HG03159 (cell line): ENCODE measurements around the gene OR10A4.
"Not testable (repeated sequence)": the region's sequence is repeated elsewhere in the genome, so short reads cannot be mapped to it uniquely, and the experiment has no call there.

Experiments
- ATAC-seq: cut with Tn5 transposase; IDR thresholded peaks from one replicate; pipeline ENCODE4 v1.9.1; 2021; ENCODE audit warnings: mild to moderate bottlenecking, moderate library complexity; ENCODE audit not compliant: unreplicated experiment

Gene OR10A4

GRCh38 chr11:6876325-6876724 is at the start of gene OR10A4:
OR10A4 (plus strand) TSS chr11:6876625; CDS start chr11:6876648, 23 bp downstream.
- no peak for ATAC-seq

GRCh38 chr11:6828103-6828502 is 48.3 kb upstream of the OR10A4 start:
- no peak for ATAC-seq

GRCh38 chr11:6833356-6833755 is 43.1 kb upstream of the OR10A4 start:
- no peak for ATAC-seq

- ATAC-seq, result no peak
Observed at GRCh38 chr11:6834021-6834420, 42.4 kb upstream of the OR10A4 start.

GRCh38 chr11:6841694-6842093 is 34.7 kb upstream of the OR10A4 start:
- no peak for ATAC-seq

GRCh38 chr11:6843670-6844069 is 32.8 kb upstream of the OR10A4 start:
- no peak for ATAC-seq

GRCh38 chr11:6844356-6844755 is 32.1 kb upstream of the OR10A4 start:
- ATAC-seq, result no peak

GRCh38 chr11:6845383-6845782 is 31.0 kb upstream of the OR10A4 start, which contains the start of gene OR10A5:
OR10A5 (plus strand) TSS chr11:6845683; CDS start chr11:6845683, 0 bp downstream.
- no peak for ATAC-seq

- no peak for ATAC-seq
Observed at GRCh38 chr11:6850526-6850925, 25.9 kb upstream of the OR10A4 start.

- ATAC-seq, result not testable (repeated sequence)
Observed at GRCh38 chr11:6854801-6855200, 21.6 kb upstream of the OR10A4 start.

GRCh38 chr11:6855971-6856541 is 20.4 kb upstream of the OR10A4 start:
- ATAC-seq, result no peak

- peak; percentile 72 for ATAC-seq
Observed at GRCh38 chr11:6856871-6857270, 19.6 kb upstream of the OR10A4 start.

GRCh38 chr11:6862961-6863360 is 13.5 kb upstream of the OR10A4 start, which contains the start of gene OR10A2:
OR10A2 (plus strand) TSS chr11:6863057; CDS start chr11:6869755, 6,698 bp downstream.
- no peak for ATAC-seq

GRCh38 chr11:6864438-6864837 is 12.0 kb upstream of the OR10A4 start:
- no peak for ATAC-seq

- ATAC-seq, result no peak
Observed at GRCh38 chr11:6871278-6871677, 5.1 kb upstream of the OR10A4 start.

GRCh38 chr11:6875761-6876160 is 664 bp upstream of the OR10A4 start:
- no peak for ATAC-seq

GRCh38 chr11:6876914-6877313 is 489 bp downstream of the OR10A4 start:
- no peak for ATAC-seq

GRCh38 chr11:6882751-6883150 is 6.3 kb downstream of the OR10A4 start:
- ATAC-seq, result no peak

- ATAC-seq, result not testable (repeated sequence)
Observed at GRCh38 chr11:6887711-6888110, 11.3 kb downstream of the OR10A4 start.

GRCh38 chr11:6888830-6889229 is 12.4 kb downstream of the OR10A4 start:
- no peak for ATAC-seq

GRCh38 chr11:6889835-6890234 is 13.4 kb downstream of the OR10A4 start:
- ATAC-seq, result no peak

- no peak for ATAC-seq
Observed at GRCh38 chr11:6892400-6892799, 16.0 kb downstream of the OR10A4 start, which contains the start of gene OR2D2. OR2D2 (minus strand) TSS chr11:6892500; CDS start chr11:6892500, 0 bp downstream.

GRCh38 chr11:6894097-6894496 is 17.7 kb downstream of the OR10A4 start:
- ATAC-seq, result no peak
